Esophagus squamous epithelium (tissue), 4 donors: ENCODE measurements around the gene PTTG1.

Source experiments
- CTCF ChIP-seq, 6 experiments: fragments of 450-650 bp in 4 of 6; fragments of 200-600 bp in 2 of 6; sonication (generic) in 2 of 6; IDR thresholded peaks; one replicate each; pipeline ENCODE4 v1.5.1; 2016 to 2019; ENCODE audit warnings: antibody characterized with exemption in 6 of 6, mild to moderate bottlenecking in 4 of 6, moderate library complexity in 4 of 6
- POLR2A ChIP-seq, 4 donors: fragments of 450-650 bp; IDR thresholded peaks; one replicate each; pipeline ENCODE4 v1.6.1; 2017; ENCODE audit warnings: antibody characterized with exemption in 4 of 4, mild to moderate bottlenecking in 4 of 4, moderate library complexity in 3 of 4

DNA sequence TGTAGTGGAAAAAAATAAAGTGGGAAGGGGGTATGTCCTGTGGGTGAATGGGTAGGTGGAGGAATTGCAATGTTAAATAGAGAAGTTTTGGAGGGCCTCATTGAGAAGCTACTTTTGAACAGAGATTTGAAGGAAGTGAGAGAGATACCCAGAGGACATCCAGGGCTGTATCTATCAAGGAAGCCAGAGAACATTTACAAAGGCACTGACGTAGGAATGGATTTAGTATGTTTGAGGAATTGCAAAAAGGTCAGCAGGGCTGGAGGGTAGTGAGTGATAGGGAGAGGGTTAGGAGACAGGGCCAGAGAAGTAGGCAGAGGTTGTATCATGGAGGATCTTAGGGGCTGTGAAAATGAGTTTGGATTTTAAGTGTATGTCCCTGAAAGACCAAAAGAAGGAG, 13.9 kb downstream of the PTTG1 start:
- no peak for TF ChIP-seq CTCF (IDR thresholded peaks at IDR 0.05)
- no peak for TF ChIP-seq POLR2A (IDR thresholded peaks at IDR 0.05)
